CD4-positive, CD25-positive, alpha-beta regulatory T cell (primary cell): ENCODE data around the gene CCDC141. TPM values are rescaled to one million over a fixed set of nuclear protein-coding genes. Genes with fewer than 3 reads are reported as not detected.
A peak's percentile ranks its signal among the peaks of the same experiment; 100 is the strongest.
"Not testable (repeated sequence)": the region's sequence is repeated elsewhere in the genome, so short reads cannot be mapped to it uniquely, and the experiment has no call there.

Experiments
- ATAC-seq, 2 donors: fragments of 150-1000 bp; cut with Tn5 transposase; one replicate each; pipeline ENCODE4 v1.10.0; 2021; ENCODE audit warnings: low read depth in 2 of 2, moderate number of reproducible peaks in 2 of 2, moderate library complexity in 1 of 2
- DNase-seq, 3 donors: peaks; one replicate each; pipeline versions ENCODE4 v3.0.0 to v3.0.0-alpha.2; 2012 to 2022; ENCODE audit warnings: mixed read lengths in 1 of 3
- H3K27ac ChIP-seq: one replicate; pipeline ENCODE4 v1.7.0; 2013; ENCODE audit warnings: mild to moderate bottlenecking, low read length; ENCODE audit not compliant: insufficient read depth, poor library complexity, severe bottlenecking
- H3K27me3 ChIP-seq: one replicate; pipeline ENCODE4 v1.7.0; 2013; ENCODE audit warnings: low read length; ENCODE audit not compliant: control insufficient read depth, insufficient read depth
- H3K36me3 ChIP-seq: one replicate; pipeline ENCODE4 v1.7.0; 2013; ENCODE audit warnings: mild to moderate bottlenecking, low read length, moderate library complexity; ENCODE audit not compliant: control insufficient read depth, insufficient read depth
- H3K4me1 ChIP-seq: 2 replicates; pipeline ENCODE4 v1.7.0; 2013; ENCODE audit warnings: mild to moderate bottlenecking, low read length; ENCODE audit not compliant: insufficient read depth, control insufficient read depth, poor library complexity, severe bottlenecking
- H3K4me3 ChIP-seq: one replicate; pipeline ENCODE4 v1.7.0; 2013; ENCODE audit warnings: low read depth, mild to moderate bottlenecking, low read length, moderate library complexity
- H3K9me3 ChIP-seq, 2 experiments: 1 replicate in 1 of 2; 2 replicates in 1 of 2; pipeline ENCODE4 v1.7.0; 2013; ENCODE audit warnings: low read length in 2 of 2, mild to moderate bottlenecking in 1 of 2, moderate library complexity in 1 of 2; ENCODE audit not compliant: control insufficient read depth in 2 of 2
- H3K27ac Mint-ChIP-seq, 3 donors: one replicate each; pipeline ENCODE4 v1.8.0; 2020 to 2022; ENCODE audit warnings: mild to moderate bottlenecking in 3 of 3, mixed read lengths in 3 of 3, moderate library complexity in 2 of 3
- H3K27me3 Mint-ChIP-seq: one replicate; pipeline ENCODE4 v1.8.0; 2022; ENCODE audit warnings: mild to moderate bottlenecking, mixed read lengths
- H3K36me3 Mint-ChIP-seq: one replicate; pipeline ENCODE4 v1.8.0; 2020; ENCODE audit warnings: mixed read lengths
- H3K4me1 Mint-ChIP-seq, 4 donors: one replicate each; pipeline ENCODE4 v1.8.0; 2020 to 2022; ENCODE audit warnings: mixed read lengths in 4 of 4, mild to moderate bottlenecking in 1 of 4
- H3K4me3 Mint-ChIP-seq, 4 donors: one replicate each; pipeline ENCODE4 v1.8.0; 2020 to 2022; ENCODE audit warnings: mild to moderate bottlenecking in 4 of 4, mixed read lengths in 4 of 4, moderate library complexity in 3 of 4
- H3K9me3 Mint-ChIP-seq, 7 donors: one replicate each; pipeline ENCODE4 v1.8.0; 2020 to 2022; ENCODE audit warnings: mixed read lengths in 7 of 7, mild to moderate bottlenecking in 3 of 7, moderate library complexity in 2 of 7
- polyA plus RNA-seq, 4 donors: library from polyadenylated mRNA; unstranded; fragments of 300-500 nt; fragmentation: Illumina TruSeq; gene quantifications; one replicate each; pipeline ENCODE4 v1.2.3, GENCODE V29; 2021
- total RNA-seq: library from RNA; stranded (reverse); gene quantifications from one replicate; pipeline ENCODE4 v1.2.3, GENCODE V29; 2022

Gene CCDC141
- total and polyA plus RNA-seq, 5 donors from 2014 or later, result 8.3 to 153 (median 15.0) TPM

DNA sequence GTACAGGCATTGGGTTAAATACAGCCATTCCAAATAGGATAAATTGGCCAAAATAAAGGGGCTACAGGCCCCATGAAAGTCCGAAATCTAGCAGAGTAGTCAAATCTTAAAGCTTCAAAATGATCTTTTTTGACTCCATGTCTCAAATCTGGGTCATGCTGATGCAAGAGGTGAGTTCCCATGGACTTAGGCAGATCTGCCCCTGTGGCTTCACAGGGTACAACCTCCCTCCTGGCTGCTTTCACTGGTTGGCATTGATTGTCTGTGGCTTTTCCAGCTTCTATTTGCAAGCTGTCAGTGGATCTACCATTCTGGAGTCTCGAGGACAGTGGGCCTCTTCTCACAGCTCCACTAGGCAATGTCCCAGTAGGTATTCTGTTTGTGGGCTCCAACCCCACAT is 56.1 kb downstream of the CCDC141 start:
- ATAC-seq (no peak), DNase-seq (no peak)
- no peaks in the 10 kb centered on the region for H3K9me3 ChIP-seq
- peaks cover 27% of the 10 kb centered on the region for H3K36me3 Mint-ChIP-seq
- no peak overlapping the region for H3K27ac Mint-ChIP-seq
- H3K36me3 ChIP-seq, result no peaks in the 10 kb centered on the region
- H3K4me3 ChIP-seq, result no peak overlapping the region
- peaks cover 16 to 39% (median 23%) of the 10 kb centered on the region in 4 donors for H3K4me1 Mint-ChIP-seq
- no peaks in the 10 kb centered on the region for H3K27me3 Mint-ChIP-seq
- no peak overlapping the region for H3K4me3 Mint-ChIP-seq
- H3K9me3 Mint-ChIP-seq, result peaks cover 0 to 8% (median 3%) of the 10 kb centered on the region in 7 donors
- peaks cover 11% of the 10 kb centered on the region for H3K4me1 ChIP-seq
- no peak overlapping the region for H3K27ac ChIP-seq
- H3K27me3 ChIP-seq, result no peaks in the 10 kb centered on the region

DNA sequence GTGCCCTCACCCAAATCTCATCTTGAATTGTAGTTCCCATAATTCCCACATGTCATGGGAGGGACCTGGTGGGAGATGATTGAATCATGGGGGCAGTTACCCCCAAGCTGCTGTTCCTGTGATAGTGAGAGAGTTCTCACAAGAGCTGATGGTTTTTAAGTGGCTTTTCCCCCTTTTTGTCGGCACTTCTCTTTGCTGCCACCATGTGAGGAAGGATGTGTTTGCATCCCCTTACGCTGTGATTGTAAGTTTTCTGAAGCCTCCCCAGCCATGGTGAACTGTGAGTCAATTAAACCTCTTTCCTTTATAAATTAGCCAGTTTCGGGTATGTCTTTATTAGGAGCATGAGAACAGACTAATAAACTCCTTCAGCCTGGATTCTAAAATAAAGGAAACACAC is 57.2 kb downstream of the CCDC141 start:
- not testable (repeated sequence) for ATAC-seq, H3K27ac Mint-ChIP-seq, H3K27ac ChIP-seq, H3K4me1 ChIP-seq, H3K27me3 ChIP-seq, H3K9me3 Mint-ChIP-seq, H3K27me3 Mint-ChIP-seq, H3K4me3 ChIP-seq, H3K9me3 ChIP-seq, DNase-seq, H3K36me3 ChIP-seq
- peaks cover 26% of the 10 kb centered on the region for H3K36me3 Mint-ChIP-seq
- peak overlapping the region in 1 of 4 donors; percentile 3 for H3K4me3 Mint-ChIP-seq
- peaks cover 12 to 33% (median 17%) of the 10 kb centered on the region in 4 donors for H3K4me1 Mint-ChIP-seq

DNA sequence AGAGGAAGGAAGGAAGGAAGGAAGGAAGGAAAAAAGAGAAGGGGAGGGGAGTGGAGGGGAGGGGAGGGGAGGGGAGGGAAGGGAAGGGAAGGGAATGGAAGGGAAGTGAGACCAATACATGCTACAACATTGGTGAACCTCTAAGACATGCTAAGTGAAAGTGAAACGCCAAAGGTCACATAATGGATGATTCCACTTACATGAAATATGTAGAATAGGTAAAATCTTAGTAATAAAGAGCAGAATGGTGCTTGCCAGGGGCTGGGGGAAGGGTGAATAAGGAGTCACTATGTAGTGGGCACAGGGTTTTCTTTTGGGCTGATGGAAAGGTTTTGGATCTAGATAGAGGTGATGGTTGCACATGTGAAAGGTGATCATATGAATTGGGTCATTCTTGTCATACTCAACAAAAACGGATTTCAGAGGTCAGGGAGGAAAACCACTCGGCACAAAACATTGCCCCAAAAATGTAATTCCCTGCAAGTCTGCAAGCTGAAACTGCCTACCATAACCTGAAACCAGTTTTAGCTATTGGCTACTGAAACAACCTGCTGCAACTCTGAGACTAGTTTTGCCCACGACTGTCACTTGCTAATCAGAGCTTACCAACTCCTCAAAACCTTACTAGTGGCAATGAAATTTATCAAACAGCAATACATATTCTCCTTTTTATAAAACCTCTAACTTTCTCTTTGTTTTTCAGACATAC is 59.2 kb downstream of the CCDC141 start:
- Histone ChIP-seq H3K36me3 (no peaks in the 10 kb centered on the region), H3K4me1 (peaks cover 8% of the 10 kb centered on the region), H3K4me3 (peak overlapping the region; percentile 81), H3K27me3 (no peaks in the 10 kb centered on the region), H3K9me3 (no peaks in the 10 kb centered on the region), H3K27ac (peak overlapping the region; percentile 7)
- H3K4me3 Mint-ChIP-seq, result peak overlapping the region; percentile 14 to 85 (median 70)
- DNase-seq (peak in 1 of 3 donors; percentile 51), ATAC-seq (peak in 1 of 2 donors; percentile 59)
- H3K9me3 Mint-ChIP-seq, result peaks cover 0 to 8% (median 3%) of the 10 kb centered on the region in 7 donors
- peaks cover 10 to 28% (median 13%) of the 10 kb centered on the region in 4 donors for H3K4me1 Mint-ChIP-seq
- peaks cover 21% of the 10 kb centered on the region for H3K36me3 Mint-ChIP-seq
- H3K27me3 Mint-ChIP-seq, result no peaks in the 10 kb centered on the region
- H3K27ac Mint-ChIP-seq, result peak overlapping the region; percentile 23 to 54 (median 27)

GRCh38 chr2:178989424-178989823 is 60.5 kb downstream of the CCDC141 start:
- not testable (repeated sequence) for H3K27me3 Mint-ChIP-seq, H3K27ac ChIP-seq, DNase-seq, H3K27ac Mint-ChIP-seq, ATAC-seq, H3K36me3 ChIP-seq, H3K9me3 ChIP-seq, H3K4me3 Mint-ChIP-seq, H3K4me3 ChIP-seq, H3K9me3 Mint-ChIP-seq, H3K4me1 ChIP-seq, H3K27me3 ChIP-seq
- peaks cover 10 to 27% (median 13%) of the 10 kb centered on the region in 4 donors for H3K4me1 Mint-ChIP-seq
- peaks cover 11% of the 10 kb centered on the region for H3K36me3 Mint-ChIP-seq

GRCh38 chr2:178982652-178983051 is 67.3 kb downstream of the CCDC141 start:
- not testable (repeated sequence) for H3K27me3 ChIP-seq, H3K36me3 ChIP-seq, H3K9me3 ChIP-seq, DNase-seq, H3K9me3 Mint-ChIP-seq, ATAC-seq, H3K27ac Mint-ChIP-seq, H3K4me1 ChIP-seq, H3K36me3 Mint-ChIP-seq, H3K4me3 Mint-ChIP-seq, H3K27me3 Mint-ChIP-seq, H3K27ac ChIP-seq, H3K4me3 ChIP-seq
- peaks cover 9 to 25% (median 12%) of the 10 kb centered on the region in 4 donors for H3K4me1 Mint-ChIP-seq

DNA sequence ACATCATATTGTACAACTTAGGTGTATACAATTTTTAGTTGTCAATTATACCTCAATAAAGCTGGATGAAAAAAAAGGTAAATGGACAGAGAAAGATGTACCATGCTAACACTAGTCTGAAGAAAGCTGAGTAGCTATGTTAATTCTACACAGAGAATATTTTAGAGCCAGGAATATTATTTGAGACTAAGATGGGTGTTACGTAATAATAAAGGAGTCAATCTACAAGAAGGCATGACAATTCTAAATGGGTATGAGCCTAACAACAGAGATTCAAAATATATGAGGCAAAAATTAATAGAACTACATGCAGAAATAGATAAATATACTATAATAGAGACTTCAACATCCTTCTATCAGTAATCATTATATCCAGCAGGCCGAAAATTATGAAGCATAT is 69.1 kb downstream of the CCDC141 start:
- H3K9me3 ChIP-seq, result no peaks in the 10 kb centered on the region
- no peak overlapping the region for H3K27ac ChIP-seq
- ATAC-seq (no peak), DNase-seq (no peak)
- Mint-ChIP-seq H3K36me3 (peaks cover 13% of the 10 kb centered on the region), H3K4me3 (no peak overlapping the region), H3K9me3 (peaks cover 0 to 5% (median 0%) of the 10 kb centered on the region in 7 donors), H3K27me3 (no peaks in the 10 kb centered on the region), H3K27ac (no peak overlapping the region), H3K4me1 (peaks cover 9 to 25% (median 13%) of the 10 kb centered on the region in 4 donors)
- no peaks in the 10 kb centered on the region for H3K4me1 ChIP-seq
- H3K36me3 ChIP-seq, result peaks cover 19% of the 10 kb centered on the region
- no peaks in the 10 kb centered on the region for H3K27me3 ChIP-seq
- no peak overlapping the region for H3K4me3 ChIP-seq

DNA sequence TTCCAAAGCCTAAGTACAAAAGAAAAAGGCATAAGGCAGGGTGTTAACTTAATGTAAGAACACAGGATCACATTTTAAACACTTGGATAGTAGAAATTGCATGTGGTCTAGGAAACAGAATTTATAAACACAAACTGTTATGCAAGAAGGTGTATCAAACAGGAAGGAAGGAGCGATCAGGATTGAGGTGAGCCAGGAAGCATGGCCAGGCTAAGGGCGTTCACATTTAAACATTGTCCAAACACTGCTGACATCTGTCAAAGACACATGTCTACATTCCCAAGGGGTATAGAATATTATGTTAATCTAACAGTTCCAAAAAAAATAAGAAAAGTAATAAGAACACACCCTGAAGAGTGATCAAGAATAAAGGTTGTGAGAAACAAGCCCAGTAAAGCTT is 71.3 kb downstream of the CCDC141 start:
- H3K4me1 ChIP-seq, result no peaks in the 10 kb centered on the region

GRCh38 chr2:178976351-178976750 is 73.6 kb downstream of the CCDC141 start:
- Mint-ChIP-seq H3K9me3 (peaks cover 0 to 2% (median 0%) of the 10 kb centered on the region in 7 donors), H3K27ac (no peak overlapping the region), H3K36me3 (peaks cover 17% of the 10 kb centered on the region), H3K27me3 (no peaks in the 10 kb centered on the region), H3K4me1 (peaks cover 6 to 15% (median 11%) of the 10 kb centered on the region in 4 donors), H3K4me3 (no peak overlapping the region)
- H3K27ac ChIP-seq, result no peak overlapping the region
- no peaks in the 10 kb centered on the region for H3K4me1 ChIP-seq
- peaks cover 30% of the 10 kb centered on the region for H3K36me3 ChIP-seq
- H3K4me3 ChIP-seq, result no peak overlapping the region
- no peaks in the 10 kb centered on the region for H3K27me3 ChIP-seq
- DNase-seq, result no peak
- no peak for ATAC-seq
- H3K9me3 ChIP-seq, result no peaks in the 10 kb centered on the region

More for the DNA sequence above, 71.3 kb downstream of the CCDC141 start:
- Histone ChIP-seq H3K27ac (no peak overlapping the region), H3K9me3 (no peaks in the 10 kb centered on the region), H3K4me3 (no peak overlapping the region), H3K27me3 (no peaks in the 10 kb centered on the region), H3K36me3 (peaks cover 26% of the 10 kb centered on the region)
- DNase-seq (no peak), ATAC-seq (no peak)
- no peaks in the 10 kb centered on the region for H3K27me3 Mint-ChIP-seq
- peaks cover 0 to 5% (median 0%) of the 10 kb centered on the region in 7 donors for H3K9me3 Mint-ChIP-seq
- peak overlapping the region in 1 of 3 donors; percentile 8 for H3K27ac Mint-ChIP-seq
- peaks cover 13% of the 10 kb centered on the region for H3K36me3 Mint-ChIP-seq
- peaks cover 10 to 25% (median 17%) of the 10 kb centered on the region in 4 donors for H3K4me1 Mint-ChIP-seq
- no peak overlapping the region for H3K4me3 Mint-ChIP-seq
